GM13977 (cell line): ENCODE data around the gene UTP4.

Experiments
- DNase-seq: peaks from one replicate; pipeline ENCODE4 v3.0.0; 2012; ENCODE audit warnings: low spot score
- in situ Hi-C: fragments of 300-500 bp; cut with MboI; formaldehyde crosslinking; loops from one replicate; pipeline ENCODE4 v1.12.0; 2022; ENCODE audit warnings: low sequenced_read_pairs, low pct_unique_long_range_greater_than_20kb, mixed read lengths, inconsistent platforms; ENCODE audit not compliant: unreplicated experiment
- TF ChIP-seq, protein P1 (sequence below): IDR thresholded peaks from 2 replicates; pipeline ENCODE4 v1.5.1; 2012; ENCODE audit warnings: mild to moderate bottlenecking, control low read depth; ENCODE audit not compliant: insufficient read depth; ENCODE audit errors: extremely low read depth, missing control alignments

The UTP4 gene

DNA sequence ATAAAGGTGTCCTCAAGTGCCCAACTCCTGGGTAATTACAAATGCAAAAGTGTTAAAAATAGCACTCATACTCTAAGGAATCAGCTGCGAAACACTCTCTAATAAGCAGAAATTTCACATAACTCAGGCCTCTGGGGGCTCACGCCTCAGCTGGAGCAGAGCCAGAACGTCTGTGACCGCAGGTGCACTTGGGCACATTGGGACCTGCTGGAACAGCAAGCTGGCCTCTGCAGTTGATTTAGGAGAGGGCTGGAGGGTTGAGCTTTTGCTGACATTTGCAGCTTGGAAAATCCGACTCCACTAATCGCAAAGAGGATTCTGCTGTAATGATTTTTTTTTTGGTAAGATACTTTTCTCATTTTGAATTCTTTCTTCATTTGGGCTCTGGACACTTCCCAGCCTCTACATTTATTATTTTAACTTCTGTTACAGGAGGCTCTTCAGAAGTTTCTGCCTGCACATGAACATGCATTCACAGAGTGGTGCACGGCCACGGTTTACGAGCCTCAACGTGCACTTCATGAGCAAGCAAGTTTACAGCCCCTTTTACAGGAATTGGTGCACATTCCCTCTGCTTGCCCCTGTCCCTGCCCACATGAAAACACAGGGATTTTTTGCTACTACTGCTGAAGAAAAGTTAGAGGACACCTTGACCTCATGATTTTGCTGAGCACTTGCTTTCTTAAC, 50.4 kb downstream of the UTP4 start:
- no peak for DNase-seq
- in situ Hi-C loops, result no loop called here
- TF ChIP-seq, protein P1, sequence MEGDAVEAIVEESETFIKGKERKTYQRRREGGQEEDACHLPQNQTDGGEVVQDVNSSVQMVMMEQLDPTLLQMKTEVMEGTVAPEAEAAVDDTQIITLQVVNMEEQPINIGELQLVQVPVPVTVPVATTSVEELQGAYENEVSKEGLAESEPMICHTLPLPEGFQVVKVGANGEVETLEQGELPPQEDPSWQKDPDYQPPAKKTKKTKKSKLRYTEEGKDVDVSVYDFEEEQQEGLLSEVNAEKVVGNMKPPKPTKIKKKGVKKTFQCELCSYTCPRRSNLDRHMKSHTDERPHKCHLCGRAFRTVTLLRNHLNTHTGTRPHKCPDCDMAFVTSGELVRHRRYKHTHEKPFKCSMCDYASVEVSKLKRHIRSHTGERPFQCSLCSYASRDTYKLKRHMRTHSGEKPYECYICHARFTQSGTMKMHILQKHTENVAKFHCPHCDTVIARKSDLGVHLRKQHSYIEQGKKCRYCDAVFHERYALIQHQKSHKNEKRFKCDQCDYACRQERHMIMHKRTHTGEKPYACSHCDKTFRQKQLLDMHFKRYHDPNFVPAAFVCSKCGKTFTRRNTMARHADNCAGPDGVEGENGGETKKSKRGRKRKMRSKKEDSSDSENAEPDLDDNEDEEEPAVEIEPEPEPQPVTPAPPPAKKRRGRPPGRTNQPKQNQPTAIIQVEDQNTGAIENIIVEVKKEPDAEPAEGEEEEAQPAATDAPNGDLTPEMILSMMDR, result no peak

DNA sequence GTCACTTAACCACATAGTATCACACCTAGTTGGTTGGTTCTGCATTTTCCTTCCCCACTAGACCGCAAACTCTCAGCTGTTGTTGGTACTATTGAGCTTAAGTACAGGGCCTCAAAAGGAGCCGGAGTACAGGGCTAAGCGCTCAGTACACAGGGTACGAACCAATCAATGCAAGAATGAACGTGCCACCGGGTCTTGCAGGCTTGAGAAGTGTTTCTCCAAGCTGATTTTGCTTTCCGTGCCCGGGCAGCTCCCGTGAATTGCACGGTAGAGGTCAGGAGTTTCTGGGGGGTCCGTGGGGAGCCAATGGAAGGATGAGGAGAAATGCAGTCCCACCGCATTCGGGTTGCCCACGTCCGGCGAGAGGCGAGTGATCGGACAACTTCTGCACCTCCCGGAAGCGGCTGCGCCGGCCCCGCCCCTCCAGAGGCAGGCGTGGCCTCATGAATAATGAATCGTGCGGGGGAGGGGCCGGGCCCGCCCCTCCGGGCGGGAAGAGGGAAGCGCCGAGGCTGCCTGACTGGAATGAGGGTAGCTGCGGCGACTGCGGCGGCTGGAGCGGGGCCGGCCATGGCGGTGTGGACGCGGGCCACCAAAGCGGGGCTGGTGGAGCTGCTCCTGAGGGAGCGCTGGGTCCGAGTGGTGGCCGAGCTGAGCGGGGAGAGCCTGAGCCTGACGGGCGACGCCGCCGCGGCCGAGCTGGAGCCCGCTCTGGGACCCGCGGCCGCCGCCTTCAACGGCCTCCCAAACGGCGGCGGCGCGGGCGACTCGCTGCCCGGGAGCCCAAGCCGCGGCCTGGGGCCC, 54.4 kb downstream of the UTP4 start, which contains the start of gene SNTB2:
SNTB2 (plus strand) TSS at position 523 of the 804 bp plus-strand sequence; CDS start at position 526, 3 bp downstream.
- DNase-seq, result peak; percentile 92
- in situ Hi-C loops, result no loop called here
- TF ChIP-seq, protein P1, result no peak

DNA sequence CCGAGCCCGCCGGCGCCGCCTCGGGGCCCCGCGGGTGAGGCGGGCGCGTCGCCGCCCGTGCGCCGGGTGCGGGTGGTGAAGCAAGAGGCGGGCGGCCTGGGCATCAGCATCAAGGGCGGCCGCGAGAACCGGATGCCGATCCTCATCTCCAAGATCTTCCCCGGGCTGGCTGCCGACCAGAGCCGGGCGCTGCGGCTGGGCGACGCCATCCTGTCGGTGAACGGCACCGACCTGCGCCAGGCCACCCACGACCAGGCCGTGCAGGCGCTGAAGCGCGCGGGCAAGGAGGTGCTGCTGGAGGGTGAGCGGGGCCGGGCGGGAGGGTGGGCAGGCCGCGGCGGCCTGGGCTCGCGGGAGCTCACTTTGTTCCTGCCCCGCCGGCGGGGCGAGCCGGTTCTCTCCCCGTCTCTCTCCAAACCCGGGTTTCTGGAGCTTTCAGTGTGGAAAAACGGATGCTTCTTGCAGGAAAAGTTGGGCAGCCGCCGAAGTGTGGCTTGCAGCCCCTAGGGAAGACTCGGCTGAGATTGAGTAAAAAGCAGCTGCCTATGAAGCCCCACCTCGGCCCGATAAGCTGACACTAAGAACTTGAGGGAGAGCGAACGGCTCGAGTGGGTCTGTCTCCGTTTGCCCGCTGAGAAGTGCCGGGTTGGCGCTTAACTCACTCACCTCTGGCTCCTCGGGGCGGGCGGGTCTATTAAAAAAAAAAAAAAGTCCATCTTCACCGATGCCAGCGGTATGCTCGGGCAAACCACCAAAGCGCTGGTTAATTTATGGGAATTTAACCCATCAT, 55.2 kb downstream of the UTP4 start:
- TF ChIP-seq, protein P1, result no peak
- peak; percentile 66 for DNase-seq
- in situ Hi-C loops, result no loop called here

DNA sequence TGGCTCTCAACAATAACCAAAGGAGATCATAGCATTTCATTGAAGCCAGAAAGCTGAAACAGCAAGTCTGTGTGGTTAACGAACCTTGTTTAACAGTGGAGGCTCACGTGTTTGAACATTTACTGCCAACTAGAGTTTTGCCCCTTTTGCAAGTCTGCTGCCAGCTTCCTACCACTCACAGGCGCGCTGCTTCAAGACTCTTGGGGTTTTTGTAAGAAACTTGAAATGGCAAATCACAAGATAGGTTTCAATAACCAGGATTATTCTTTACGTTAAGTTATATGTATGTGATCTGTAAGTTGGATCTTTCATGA, 55.7 kb downstream of the UTP4 start:
- peak; percentile 28 for DNase-seq

GRCh38 chr16:69188716-69189115, 56.3 kb downstream of the UTP4 start:
- DNase-seq, result no peak
- in situ Hi-C loops, result no loop called here
- TF ChIP-seq, protein P1, result no peak

More for the DNA sequence above, 55.7 kb downstream of the UTP4 start:
- in situ Hi-C loops, result no loop called here
- TF ChIP-seq, protein P1, result no peak

- in situ Hi-C loops, result no loop called here
- no peak for DNase-seq
- TF ChIP-seq, protein P1, result no peak
Observed at GRCh38 chr16:69190046-69190588, 57.7 kb downstream of the UTP4 start.
